IPS-15b (cell line): Measurements from ENCODE around the gene DMAC2L.
"Not testable (repeated sequence)": the region's sequence is repeated elsewhere in the genome, so short reads cannot be mapped to it uniquely, and the experiment has no call there.

ENCODE experiments used
- H3K27me3 ChIP-seq: one replicate; pipeline ENCODE4 v1.6.1; 2013; ENCODE audit warnings: low read length; ENCODE audit not compliant: control insufficient read depth, insufficient read depth
- H3K36me3 ChIP-seq: one replicate; pipeline ENCODE4 v1.6.1; 2013; ENCODE audit warnings: low read length; ENCODE audit not compliant: control insufficient read depth, insufficient read depth
- H3K4me1 ChIP-seq: one replicate; pipeline ENCODE4 v1.6.1; 2013; ENCODE audit warnings: mild to moderate bottlenecking, low read length; ENCODE audit not compliant: control insufficient read depth, insufficient read depth
- H3K4me3 ChIP-seq: one replicate; pipeline ENCODE4 v1.5.1; 2013; ENCODE audit warnings: low read depth, low read length
- H3K9ac ChIP-seq: one replicate; pipeline ENCODE4 v1.6.1; 2013; ENCODE audit warnings: low read depth, mild to moderate bottlenecking, low read length
- H3K9me3 ChIP-seq: one replicate; pipeline ENCODE4 v1.6.1; 2013; ENCODE audit warnings: mild to moderate bottlenecking, low read length; ENCODE audit not compliant: control insufficient read depth, insufficient read depth

Gene DMAC2L

DNA sequence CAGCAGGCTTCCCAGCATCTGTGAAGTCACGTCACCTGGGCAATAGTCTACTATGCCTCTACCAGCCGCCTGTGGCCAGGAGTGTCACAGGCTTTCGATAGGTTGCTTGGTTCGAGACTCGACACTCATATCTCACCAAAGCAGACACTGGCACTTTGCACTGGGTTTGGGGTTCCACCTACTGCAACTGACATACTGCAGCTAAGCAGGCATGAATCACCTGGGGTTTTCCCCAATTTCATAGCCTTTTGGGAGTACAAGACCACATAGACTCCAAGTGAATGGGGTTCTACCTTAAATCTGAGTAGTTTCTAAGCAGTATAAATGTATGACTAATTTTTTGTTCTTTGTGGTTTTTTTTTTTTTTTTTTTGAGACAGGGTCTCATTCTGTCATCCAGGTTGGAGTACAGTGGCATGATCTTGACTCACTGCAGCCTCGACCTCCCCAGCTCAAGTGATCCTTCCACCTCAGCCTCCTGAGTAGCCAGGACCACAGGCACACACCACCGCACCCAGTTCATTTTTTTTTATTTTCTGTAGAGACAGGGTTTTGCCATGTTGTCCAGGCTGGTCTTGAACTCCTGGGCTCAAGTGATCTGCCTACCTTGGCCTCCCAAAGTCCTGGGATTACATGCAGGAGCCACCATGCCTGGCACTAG is 32.1 kb downstream of the DMAC2L start:
- H3K9ac ChIP-seq: no peak overlapping the region
- no peaks in the 10 kb centered on the region for H3K36me3 ChIP-seq
- no peaks in the 10 kb centered on the region for H3K4me1 ChIP-seq
- no peaks in the 10 kb centered on the region for H3K27me3 ChIP-seq
- H3K4me3 ChIP-seq: no peak overlapping the region
- no peaks in the 10 kb centered on the region for H3K9me3 ChIP-seq

DNA sequence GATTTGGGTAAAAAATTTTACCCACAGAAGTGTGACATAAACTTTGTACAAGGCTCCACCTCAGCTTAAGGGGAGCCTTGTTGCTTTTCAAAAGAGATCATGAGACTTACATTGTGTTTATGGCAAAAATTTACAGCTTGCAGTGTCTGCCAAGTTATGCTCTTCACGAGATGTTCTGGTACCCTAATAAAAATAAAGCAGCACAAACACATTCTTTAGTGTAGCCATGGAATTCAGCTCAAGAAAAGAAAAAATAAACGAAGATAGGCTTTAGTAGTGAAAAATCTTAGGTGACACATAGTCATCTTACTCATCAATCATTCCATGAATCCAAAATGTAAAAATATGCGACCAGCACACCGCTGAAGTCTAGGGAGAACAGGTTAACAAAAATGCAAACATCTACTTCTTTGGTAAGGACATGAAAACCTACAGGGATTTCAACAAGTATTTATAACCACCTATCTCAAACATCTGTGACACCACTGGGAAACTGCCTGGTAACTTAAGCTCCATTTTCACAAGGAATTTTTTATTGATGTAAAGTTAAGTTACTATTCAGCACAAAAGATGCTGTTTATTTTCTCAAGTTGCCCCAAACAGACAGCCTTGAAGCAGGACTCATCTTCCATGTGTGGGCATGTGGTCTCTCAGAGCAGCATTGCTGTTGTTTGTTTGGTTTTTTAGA is 32.9 kb downstream of the DMAC2L start:
- H3K36me3 ChIP-seq: no peaks in the 10 kb centered on the region
- H3K27me3 ChIP-seq: no peaks in the 10 kb centered on the region
- no peak overlapping the region for H3K4me3 ChIP-seq
- H3K4me1 ChIP-seq: no peaks in the 10 kb centered on the region
- no peak overlapping the region for H3K9ac ChIP-seq
- H3K9me3 ChIP-seq: no peaks in the 10 kb centered on the region

DNA sequence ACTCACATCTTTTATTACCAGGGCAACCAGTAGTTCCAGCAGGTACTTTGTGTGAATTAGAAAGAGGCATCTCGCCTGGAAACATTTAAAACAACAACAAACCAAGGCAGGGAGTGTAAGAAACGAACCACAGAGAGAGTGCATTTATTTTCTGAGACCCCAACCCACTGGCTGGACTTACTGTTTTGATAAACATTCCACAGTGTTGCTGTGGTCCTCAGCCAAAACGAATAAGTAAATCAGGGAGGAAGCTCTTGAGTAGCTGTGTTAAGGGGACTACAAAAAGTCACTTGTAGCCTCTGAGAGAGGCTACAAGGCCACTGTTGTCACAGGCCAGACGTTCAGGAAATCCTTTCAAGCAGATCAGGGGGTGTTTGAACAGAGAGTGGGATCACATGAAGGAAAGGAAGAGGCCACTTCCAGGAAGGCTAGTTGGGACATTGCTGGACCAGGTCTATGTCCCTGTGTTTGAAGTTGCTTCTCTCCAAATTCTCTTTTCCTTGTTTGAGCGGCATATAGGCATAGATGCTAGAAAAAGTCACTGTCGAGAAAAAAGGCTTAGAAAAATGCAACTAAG is 33.8 kb downstream of the DMAC2L start:
- no peaks in the 10 kb centered on the region for H3K4me1 ChIP-seq
- no peak overlapping the region for H3K9ac ChIP-seq
- H3K27me3 ChIP-seq: no peaks in the 10 kb centered on the region
- no peak overlapping the region for H3K4me3 ChIP-seq
- no peaks in the 10 kb centered on the region for H3K36me3 ChIP-seq
- H3K9me3 ChIP-seq: no peaks in the 10 kb centered on the region

DNA sequence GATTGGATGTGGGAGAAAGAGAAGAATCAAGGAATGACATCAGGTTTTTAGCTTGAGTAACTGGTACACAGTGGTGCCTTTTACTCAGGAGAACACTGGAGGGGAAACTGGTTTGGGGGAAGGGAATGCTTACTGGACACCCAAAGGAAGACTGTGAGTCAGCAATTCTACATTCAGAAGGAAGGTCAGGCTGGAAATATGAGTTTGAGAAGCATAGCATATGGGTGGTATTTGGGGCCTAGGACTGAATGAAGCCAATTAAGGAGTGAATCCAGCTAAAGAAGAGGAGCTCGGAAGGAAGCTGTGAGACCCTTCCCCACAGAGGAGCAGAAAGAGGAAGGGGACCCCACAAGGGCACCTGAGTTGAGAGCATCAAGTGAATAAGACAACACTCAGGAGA is 35.4 kb downstream of the DMAC2L start:
- no peak overlapping the region for H3K9ac ChIP-seq
- H3K36me3 ChIP-seq: no peaks in the 10 kb centered on the region
- H3K4me3 ChIP-seq: no peak overlapping the region
- H3K9me3 ChIP-seq: no peaks in the 10 kb centered on the region
- H3K27me3 ChIP-seq: no peaks in the 10 kb centered on the region
- no peaks in the 10 kb centered on the region for H3K4me1 ChIP-seq

DNA sequence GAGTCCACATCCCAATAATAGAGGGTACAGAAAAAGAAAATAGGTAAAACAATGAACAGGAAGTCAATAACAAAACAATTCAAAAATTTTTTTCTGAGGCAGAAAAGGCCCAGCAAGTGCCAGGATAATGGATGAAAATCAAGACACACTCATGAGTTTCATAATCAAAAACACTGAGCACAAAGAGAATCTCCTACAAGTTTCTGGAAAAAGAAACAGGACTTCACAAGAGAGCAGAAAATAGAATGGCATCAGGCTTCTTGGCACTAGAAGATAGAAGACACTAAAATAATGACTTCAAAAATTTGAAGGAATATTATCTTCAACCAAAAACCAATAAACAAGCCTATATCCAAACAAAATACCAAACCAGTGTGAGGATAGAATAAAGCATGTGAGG is 36.8 kb downstream of the DMAC2L start:
- Histone ChIP-seq H3K4me3 (no peak overlapping the region), H3K36me3 (no peaks in the 10 kb centered on the region), H3K27me3 (no peaks in the 10 kb centered on the region), H3K4me1 (no peaks in the 10 kb centered on the region), H3K9ac (no peak overlapping the region), H3K9me3 (no peaks in the 10 kb centered on the region)

DNA sequence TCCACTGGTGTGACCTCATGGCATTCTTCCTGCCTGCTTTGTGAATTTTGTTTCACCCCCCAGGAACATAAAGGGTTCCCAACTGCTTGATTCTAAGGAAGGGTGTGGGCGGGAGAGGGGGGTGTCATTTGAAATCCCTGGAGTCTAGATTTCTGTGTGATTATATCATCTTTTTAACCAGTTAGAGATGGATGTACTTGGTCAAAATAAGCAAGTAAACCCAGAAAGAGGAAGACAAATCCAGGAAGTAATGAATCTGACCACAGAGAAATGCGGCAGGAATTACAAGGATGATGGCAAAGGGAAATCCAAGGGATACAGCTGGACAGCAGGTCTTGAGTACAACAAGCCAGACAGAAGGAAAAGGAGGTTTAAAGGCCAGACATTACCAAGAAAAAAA is 38.9 kb downstream of the DMAC2L start:
- no peaks in the 10 kb centered on the region for H3K36me3 ChIP-seq
- H3K4me1 ChIP-seq: no peaks in the 10 kb centered on the region
- H3K9ac ChIP-seq: no peak overlapping the region
- H3K9me3 ChIP-seq: no peaks in the 10 kb centered on the region
- no peaks in the 10 kb centered on the region for H3K27me3 ChIP-seq
- H3K4me3 ChIP-seq: no peak overlapping the region

DNA sequence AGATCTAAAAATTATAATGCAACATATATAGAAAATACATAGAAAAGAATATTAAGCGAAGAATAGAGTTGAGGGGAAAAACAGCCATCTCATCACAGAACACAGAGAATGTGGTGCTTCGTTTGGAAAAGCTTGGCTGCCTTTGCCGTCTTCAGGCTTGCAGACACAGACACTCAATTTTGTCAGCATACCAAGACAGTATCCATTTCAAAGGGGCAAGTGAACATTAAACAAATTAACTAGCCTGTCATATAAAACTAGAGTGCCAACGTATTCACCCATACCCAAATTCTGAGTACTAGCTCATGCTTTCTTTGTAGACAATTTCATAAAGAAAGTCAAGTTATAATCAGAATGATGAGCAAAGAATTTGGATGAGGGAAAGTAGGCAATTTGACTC is 40.5 kb downstream of the DMAC2L start:
- H3K9ac ChIP-seq: no peak overlapping the region
- H3K4me3 ChIP-seq: no peak overlapping the region
- no peaks in the 10 kb centered on the region for H3K36me3 ChIP-seq
- H3K4me1 ChIP-seq: no peaks in the 10 kb centered on the region
- H3K27me3 ChIP-seq: no peaks in the 10 kb centered on the region
- H3K9me3 ChIP-seq: no peaks in the 10 kb centered on the region

DNA sequence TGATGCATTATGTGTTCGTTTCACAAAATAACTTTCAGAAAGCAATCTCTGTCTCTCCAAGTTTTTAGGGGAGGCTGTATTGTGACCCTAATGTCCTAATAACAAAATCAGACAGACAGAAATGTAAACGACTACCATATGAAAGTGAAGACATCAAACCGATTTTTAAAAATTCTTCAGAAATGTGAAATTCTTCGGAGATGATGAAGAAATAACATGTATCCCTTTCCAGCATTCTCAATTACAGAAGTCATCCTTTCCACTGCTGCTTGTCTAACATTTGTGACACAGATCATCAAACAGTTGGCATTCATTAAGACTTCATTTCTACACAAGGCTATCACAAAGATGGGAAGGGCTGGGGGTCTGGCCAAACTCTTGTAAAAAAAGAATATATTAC is 41.0 kb downstream of the DMAC2L start:
- no peaks in the 10 kb centered on the region for H3K4me1 ChIP-seq
- no peaks in the 10 kb centered on the region for H3K27me3 ChIP-seq
- H3K36me3 ChIP-seq: no peaks in the 10 kb centered on the region
- H3K9me3 ChIP-seq: no peaks in the 10 kb centered on the region
- no peak overlapping the region for H3K9ac ChIP-seq
- H3K4me3 ChIP-seq: no peak overlapping the region

DNA sequence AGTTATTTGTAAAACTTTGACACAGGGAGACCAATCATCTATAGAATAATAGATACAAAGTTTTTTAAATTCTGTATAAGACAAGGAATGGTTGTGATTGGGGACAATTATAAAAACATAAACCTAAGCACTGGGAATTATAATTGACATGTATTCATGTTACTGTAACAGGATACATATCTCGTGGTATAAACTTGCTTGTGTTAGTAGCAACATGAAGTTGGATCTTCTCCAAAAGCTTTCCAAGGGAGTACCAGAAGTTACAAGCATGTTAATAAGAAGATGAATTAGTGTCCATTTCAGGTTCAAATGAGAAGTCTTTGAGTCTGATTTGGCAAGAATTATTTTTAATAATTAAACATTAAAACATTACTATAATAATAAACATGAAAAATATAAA is 42.4 kb downstream of the DMAC2L start:
- Histone ChIP-seq H3K36me3 (no peaks in the 10 kb centered on the region), H3K27me3 (no peaks in the 10 kb centered on the region), H3K4me1 (no peaks in the 10 kb centered on the region), H3K4me3 (no peak overlapping the region), H3K9me3 (no peaks in the 10 kb centered on the region), H3K9ac (no peak overlapping the region)

DNA sequence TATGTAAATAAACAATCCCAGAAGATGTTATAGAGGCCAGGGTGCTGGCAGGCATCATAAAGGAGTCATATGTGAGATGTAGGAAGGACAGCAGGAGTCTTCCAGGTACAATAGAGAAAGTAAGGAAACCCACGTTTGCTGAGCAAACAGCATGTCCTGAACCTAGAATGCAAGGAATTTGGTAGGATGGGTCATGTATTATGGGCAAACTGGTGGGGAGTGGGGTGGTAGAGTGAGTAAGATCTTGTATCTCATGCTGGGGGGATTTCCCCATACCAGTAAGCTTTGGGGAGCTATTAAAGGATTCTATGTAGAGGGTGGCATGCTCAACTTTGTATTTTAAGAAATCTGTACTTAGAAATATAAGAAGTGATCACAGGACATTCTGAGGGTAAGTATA is 43.6 kb downstream of the DMAC2L start:
- Histone ChIP-seq H3K36me3 (no peaks in the 10 kb centered on the region), H3K4me3 (no peak overlapping the region), H3K9ac (no peak overlapping the region), H3K27me3 (no peaks in the 10 kb centered on the region), H3K9me3 (no peaks in the 10 kb centered on the region), H3K4me1 (no peaks in the 10 kb centered on the region)

DNA sequence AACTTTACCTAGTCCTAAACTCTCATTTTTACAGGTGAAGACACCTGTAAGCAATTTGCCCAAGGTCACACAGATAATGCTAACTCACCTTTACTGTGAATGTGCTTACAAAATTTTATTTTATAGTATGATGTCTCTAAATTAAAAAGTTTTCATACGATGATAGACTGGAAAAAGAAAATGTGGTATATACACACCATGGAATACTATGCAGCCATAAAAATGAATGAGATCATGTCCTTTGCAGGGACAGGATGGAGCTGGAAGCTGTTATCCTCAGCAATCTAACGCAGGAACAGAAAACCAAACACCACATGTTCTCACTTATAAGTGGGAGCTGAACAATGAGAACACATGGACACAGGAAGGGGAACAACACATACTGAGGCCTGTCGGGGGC is 44.2 kb downstream of the DMAC2L start:
- not testable (repeated sequence) for H3K9me3 ChIP-seq, H3K9ac ChIP-seq, H3K4me1 ChIP-seq, H3K27me3 ChIP-seq, H3K36me3 ChIP-seq, H3K4me3 ChIP-seq

DNA sequence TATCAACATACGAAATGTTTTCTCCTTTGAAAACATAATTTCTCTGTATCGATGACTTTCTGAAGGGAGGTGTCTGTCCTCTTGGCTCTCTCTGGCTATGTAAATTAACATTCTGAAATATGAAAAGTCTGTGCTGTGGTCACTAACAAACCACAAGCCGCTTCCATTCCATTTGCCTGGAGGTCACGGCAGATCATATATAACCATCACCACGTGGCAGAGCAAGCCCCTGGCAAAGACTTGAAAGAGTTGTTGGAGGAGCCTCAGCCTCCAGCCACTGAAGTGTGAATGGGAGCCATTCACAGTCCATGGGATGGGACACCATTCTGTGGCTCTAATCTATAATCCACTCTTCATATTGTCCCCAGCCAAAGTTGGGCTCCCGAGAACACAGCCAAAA is 45.0 kb downstream of the DMAC2L start:
- Histone ChIP-seq H3K9me3 (no peaks in the 10 kb centered on the region), H3K9ac (no peak overlapping the region), H3K4me1 (no peaks in the 10 kb centered on the region), H3K27me3 (no peaks in the 10 kb centered on the region), H3K36me3 (no peaks in the 10 kb centered on the region), H3K4me3 (no peak overlapping the region)
